WTC11 (cell line): ENCODE data around the gene GNAO1. TPM values are rescaled to one million over a fixed set of nuclear protein-coding genes. Genes with fewer than 3 reads are reported as not detected.
A peak's percentile ranks its signal among the peaks of the same experiment; 100 is the strongest.

ENCODE experiments used
- ATAC-seq: fragments of 200-7000 bp; cut with Tn5 transposase; 2 replicates; pipeline ENCODE4 v1.10.0; 2021; ENCODE audit warnings: mild to moderate bottlenecking, moderate library complexity
- CTCF ChIA-PET: fragments of 300-600 bp; sonication (Branson Sonifier 250); formaldehyde crosslinking; loops from one replicate; lab custom pipeline; 2021; ENCODE audit warnings: antibody characterized with exemption; lab: Charles Lee
- POLR2A ChIA-PET: fragments of 350-600 bp; sonication (Branson Sonifier 250); formaldehyde crosslinking; loops from one replicate; lab custom pipeline; 2021; ENCODE audit warnings: antibody characterized with exemption; lab: Charles Lee
- DNase-seq: peaks from one replicate; pipeline ENCODE4 v3.0.0; 2021; ENCODE audit warnings: low spot score
- H3K27ac Mint-ChIP-seq: 2 replicates; pipeline ENCODE4 v1.8.0; 2021; ENCODE audit warnings: mixed read lengths
- H3K27me3 Mint-ChIP-seq: 2 replicates; pipeline ENCODE4 v1.8.0; 2021; ENCODE audit warnings: low read depth, mild to moderate bottlenecking, moderate library complexity, mixed read lengths
- H3K36me3 Mint-ChIP-seq: 2 replicates; pipeline ENCODE4 v1.8.0; 2021; ENCODE audit warnings: mixed read lengths
- H3K4me1 Mint-ChIP-seq: 2 replicates; pipeline ENCODE4 v1.8.0; 2022; ENCODE audit warnings: mixed read lengths
- H3K4me3 Mint-ChIP-seq: 2 replicates; pipeline ENCODE4 v1.8.0; 2021; ENCODE audit warnings: mild to moderate bottlenecking, moderate library complexity, mixed read lengths
- H3K9me3 Mint-ChIP-seq: 2 replicates; pipeline ENCODE4 v1.8.0; 2021; ENCODE audit warnings: mixed read lengths
- ELF4 ChIP-seq: sonication (generic); formaldehyde crosslinking; IDR thresholded peaks from 2 replicates; pipeline ENCODE4 v1.8.1; 2022; ENCODE audit warnings: low read depth, mild to moderate bottlenecking, moderate library complexity, missing genetic modification reagents
- FOXP1 ChIP-seq: sonication (generic); formaldehyde crosslinking; IDR thresholded peaks from 2 replicates; pipeline ENCODE4 v1.8.0; 2022; ENCODE audit warnings: missing genetic modification reagents, mild to moderate bottlenecking, moderate library complexity, borderline replicate concordance
- HMGA2 ChIP-seq: fragments of 250-450 bp; sonication (Bioruptor Pico); IDR thresholded peaks from 2 replicates; pipeline ENCODE4 v1.4.0; 2021; ENCODE audit warnings: mild to moderate bottlenecking, moderate library complexity
- IRF2 ChIP-seq: sonication (generic); formaldehyde crosslinking; IDR thresholded peaks from 2 replicates; pipeline ENCODE4 v1.8.0; 2022; ENCODE audit warnings: low read depth, missing genetic modification reagents, borderline replicate concordance
- MYBL2 ChIP-seq: sonication (generic); formaldehyde crosslinking; IDR thresholded peaks from 2 replicates; pipeline ENCODE4 v1.8.1; 2023; ENCODE audit warnings: mild to moderate bottlenecking, moderate library complexity, missing genetic modification reagents
- NFATC4 ChIP-seq: fragments of 250-450 bp; sonication (Bioruptor Pico); IDR thresholded peaks from 2 replicates; pipeline ENCODE4 v1.9.0; 2021; ENCODE audit warnings: mild to moderate bottlenecking
- NFE2L1 ChIP-seq: sonication (generic); formaldehyde crosslinking; IDR thresholded peaks from 2 replicates; pipeline ENCODE4 v1.8.1; 2023; ENCODE audit warnings: missing genetic modification reagents
- NR2C2 ChIP-seq: sonication (generic); formaldehyde crosslinking; IDR thresholded peaks from 2 replicates; pipeline ENCODE4 v1.8.0; 2022; ENCODE audit warnings: mild to moderate bottlenecking, missing genetic modification reagents
- SOX15 ChIP-seq: fragments of 250-450 bp; sonication (Bioruptor Pico); IDR thresholded peaks from 2 replicates; pipeline ENCODE4 v1.9.0; 2021; ENCODE audit warnings: mild to moderate bottlenecking
- SP1 ChIP-seq: sonication (generic); formaldehyde crosslinking; conservative IDR thresholded peaks from 2 replicates; pipeline ENCODE4 v1.8.1; 2022; ENCODE audit warnings: missing genetic modification reagents
- ZNF121 ChIP-seq: sonication (generic); formaldehyde crosslinking; IDR thresholded peaks from 2 replicates; pipeline ENCODE4 v1.8.0; 2023; ENCODE audit warnings: missing genetic modification reagents
- ZNF396 ChIP-seq: fragments of 250-450 bp; sonication (Bioruptor Pico); IDR thresholded peaks from 2 replicates; pipeline ENCODE4 v1.8.0; 2021; ENCODE audit warnings: mild to moderate bottlenecking, moderate library complexity, borderline replicate concordance
- ZNF416 ChIP-seq: fragments of 250-450 bp; sonication (Bioruptor Pico); IDR thresholded peaks from 2 replicates; pipeline ENCODE4 v1.9.0; 2021; ENCODE audit warnings: mild to moderate bottlenecking, inconsistent platforms
- ZNF671 ChIP-seq: fragments of 250-450 bp; sonication (Bioruptor Pico); IDR thresholded peaks from 2 replicates; pipeline ENCODE4 v1.8.0; 2021; ENCODE audit warnings: mild to moderate bottlenecking
- total RNA-seq: library from RNA; stranded (reverse); gene quantifications from 3 replicates; pipeline ENCODE4 v1.2.3, GENCODE V29; 2021
- TF ChIP-seq, protein P1 (sequence below): sonication (generic); formaldehyde crosslinking; IDR thresholded peaks from 2 replicates; pipeline ENCODE4 v1.8.0; 2022; ENCODE audit warnings: missing genetic modification reagents
- TF ChIP-seq, protein P2 (sequence below): sonication (generic); formaldehyde crosslinking; IDR thresholded peaks from 2 replicates; pipeline ENCODE4 v1.8.0; 2022; ENCODE audit warnings: mild to moderate bottlenecking, missing genetic modification reagents
- TF ChIP-seq, protein P3 (sequence below): fragments of 250-450 bp; sonication (Bioruptor Pico); IDR thresholded peaks from 2 replicates; pipeline ENCODE4 v1.9.0; 2021; ENCODE audit warnings: mild to moderate bottlenecking
- TF ChIP-seq, protein P4 (sequence below): fragments of 250-450 bp; sonication (Bioruptor Pico); IDR thresholded peaks from 2 replicates; pipeline ENCODE4 v1.9.0; 2021; ENCODE audit warnings: mild to moderate bottlenecking, borderline replicate concordance
- TF ChIP-seq, protein P5 (sequence below): fragments of 250-450 bp; sonication (Bioruptor Pico); conservative IDR thresholded peaks from 2 replicates; pipeline ENCODE4 v1.9.0; 2021; ENCODE audit warnings: mild to moderate bottlenecking

GNAO1 gene
- total RNA-seq, 1 experiment from 2014 or later = 30.6 TPM

DNA sequence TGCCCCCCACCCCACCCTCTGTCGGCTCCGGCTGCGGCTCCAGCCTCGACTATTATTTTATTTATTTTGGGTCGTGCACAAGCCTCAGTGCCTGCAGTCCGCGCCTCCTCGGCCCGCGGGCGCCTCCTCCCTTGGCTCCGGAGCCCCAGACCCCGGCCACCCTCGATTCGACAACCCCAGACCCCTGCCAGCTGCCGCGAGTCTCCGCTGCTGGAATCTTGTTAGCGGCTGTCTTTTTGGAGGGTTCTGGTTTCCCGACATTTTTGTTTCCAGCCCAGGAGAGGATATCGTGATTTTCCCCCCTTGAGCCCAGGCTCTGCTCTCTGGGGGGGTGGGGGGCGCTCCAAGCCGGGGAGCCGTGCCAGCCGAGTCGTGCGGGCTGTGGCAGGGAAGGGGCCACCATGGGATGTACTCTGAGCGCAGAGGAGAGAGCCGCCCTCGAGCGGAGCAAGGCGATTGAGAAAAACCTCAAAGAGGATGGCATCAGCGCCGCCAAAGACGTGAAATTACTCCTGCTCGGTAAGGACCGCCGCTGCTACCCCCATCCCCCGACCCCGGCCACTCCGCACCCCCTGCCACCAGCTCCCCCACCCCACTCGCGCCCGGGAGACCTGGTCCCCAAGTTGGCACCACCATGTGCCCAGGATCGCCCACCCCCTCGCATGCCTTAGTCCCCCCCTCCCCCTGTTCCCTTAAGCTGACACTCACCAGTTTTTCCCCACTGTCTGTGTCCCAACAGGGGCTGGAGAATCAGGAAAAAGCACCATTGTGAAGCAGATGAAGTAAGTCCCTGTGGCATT lies 746 bp downstream of the GNAO1 start:
- no peaks in the 10 kb centered on the region for H3K9me3 Mint-ChIP-seq
- CTCF ChIA-PET = interaction anchor here (0.6 to 1.8 kb wide), 3 partner anchors 11 to 87 kb away, joined by 3 to 11 read pairs (median 6); no protein-coding TSS in a partner anchor
- H3K27ac Mint-ChIP-seq = no peak overlapping the region
- peaks cover 50% of the 10 kb centered on the region for H3K4me1 Mint-ChIP-seq
- DNase-seq (no peak), ATAC-seq (no peak)
- peak overlapping the region; percentile 76 for H3K4me3 Mint-ChIP-seq
- POLR2A ChIA-PET = interaction anchor here (1.2 kb wide), 1 partner anchor 105 kb away, joined by 3 read pairs; no protein-coding TSS in a partner anchor
- TF ChIP-seq SOX15 (CRISPR knock-in tag) = no peak
- TF ChIP-seq ZNF121 (CRISPR knock-in tag) = no peak
- TF ChIP-seq, protein P1, sequence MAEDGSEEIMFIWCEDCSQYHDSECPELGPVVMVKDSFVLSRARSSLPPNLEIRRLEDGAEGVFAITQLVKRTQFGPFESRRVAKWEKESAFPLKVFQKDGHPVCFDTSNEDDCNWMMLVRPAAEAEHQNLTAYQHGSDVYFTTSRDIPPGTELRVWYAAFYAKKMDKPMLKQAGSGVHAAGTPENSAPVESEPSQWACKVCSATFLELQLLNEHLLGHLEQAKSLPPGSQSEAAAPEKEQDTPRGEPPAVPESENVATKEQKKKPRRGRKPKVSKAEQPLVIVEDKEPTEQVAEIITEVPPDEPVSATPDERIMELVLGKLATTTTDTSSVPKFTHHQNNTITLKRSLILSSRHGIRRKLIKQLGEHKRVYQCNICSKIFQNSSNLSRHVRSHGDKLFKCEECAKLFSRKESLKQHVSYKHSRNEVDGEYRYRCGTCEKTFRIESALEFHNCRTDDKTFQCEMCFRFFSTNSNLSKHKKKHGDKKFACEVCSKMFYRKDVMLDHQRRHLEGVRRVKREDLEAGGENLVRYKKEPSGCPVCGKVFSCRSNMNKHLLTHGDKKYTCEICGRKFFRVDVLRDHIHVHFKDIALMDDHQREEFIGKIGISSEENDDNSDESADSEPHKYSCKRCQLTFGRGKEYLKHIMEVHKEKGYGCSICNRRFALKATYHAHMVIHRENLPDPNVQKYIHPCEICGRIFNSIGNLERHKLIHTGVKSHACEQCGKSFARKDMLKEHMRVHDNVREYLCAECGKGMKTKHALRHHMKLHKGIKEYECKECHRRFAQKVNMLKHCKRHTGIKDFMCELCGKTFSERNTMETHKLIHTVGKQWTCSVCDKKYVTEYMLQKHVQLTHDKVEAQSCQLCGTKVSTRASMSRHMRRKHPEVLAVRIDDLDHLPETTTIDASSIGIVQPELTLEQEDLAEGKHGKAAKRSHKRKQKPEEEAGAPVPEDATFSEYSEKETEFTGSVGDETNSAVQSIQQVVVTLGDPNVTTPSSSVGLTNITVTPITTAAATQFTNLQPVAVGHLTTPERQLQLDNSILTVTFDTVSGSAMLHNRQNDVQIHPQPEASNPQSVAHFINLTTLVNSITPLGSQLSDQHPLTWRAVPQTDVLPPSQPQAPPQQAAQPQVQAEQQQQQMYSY (CRISPR knock-in tag) = no peak
- no peak for TF ChIP-seq NR2C2 (CRISPR knock-in tag)
- TF ChIP-seq, protein P2, sequence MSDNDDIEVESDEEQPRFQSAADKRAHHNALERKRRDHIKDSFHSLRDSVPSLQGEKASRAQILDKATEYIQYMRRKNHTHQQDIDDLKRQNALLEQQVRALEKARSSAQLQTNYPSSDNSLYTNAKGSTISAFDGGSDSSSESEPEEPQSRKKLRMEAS (CRISPR knock-in tag) = no peak
- TF ChIP-seq HMGA2 (CRISPR knock-in tag) = no peak
- TF ChIP-seq SP1 = no peak
- no peak for TF ChIP-seq MYBL2 (CRISPR knock-in tag)
- TF ChIP-seq ZNF396 = no peak
- no peak for TF ChIP-seq NFE2L1 (CRISPR knock-in tag)
- TF ChIP-seq, protein P3, sequence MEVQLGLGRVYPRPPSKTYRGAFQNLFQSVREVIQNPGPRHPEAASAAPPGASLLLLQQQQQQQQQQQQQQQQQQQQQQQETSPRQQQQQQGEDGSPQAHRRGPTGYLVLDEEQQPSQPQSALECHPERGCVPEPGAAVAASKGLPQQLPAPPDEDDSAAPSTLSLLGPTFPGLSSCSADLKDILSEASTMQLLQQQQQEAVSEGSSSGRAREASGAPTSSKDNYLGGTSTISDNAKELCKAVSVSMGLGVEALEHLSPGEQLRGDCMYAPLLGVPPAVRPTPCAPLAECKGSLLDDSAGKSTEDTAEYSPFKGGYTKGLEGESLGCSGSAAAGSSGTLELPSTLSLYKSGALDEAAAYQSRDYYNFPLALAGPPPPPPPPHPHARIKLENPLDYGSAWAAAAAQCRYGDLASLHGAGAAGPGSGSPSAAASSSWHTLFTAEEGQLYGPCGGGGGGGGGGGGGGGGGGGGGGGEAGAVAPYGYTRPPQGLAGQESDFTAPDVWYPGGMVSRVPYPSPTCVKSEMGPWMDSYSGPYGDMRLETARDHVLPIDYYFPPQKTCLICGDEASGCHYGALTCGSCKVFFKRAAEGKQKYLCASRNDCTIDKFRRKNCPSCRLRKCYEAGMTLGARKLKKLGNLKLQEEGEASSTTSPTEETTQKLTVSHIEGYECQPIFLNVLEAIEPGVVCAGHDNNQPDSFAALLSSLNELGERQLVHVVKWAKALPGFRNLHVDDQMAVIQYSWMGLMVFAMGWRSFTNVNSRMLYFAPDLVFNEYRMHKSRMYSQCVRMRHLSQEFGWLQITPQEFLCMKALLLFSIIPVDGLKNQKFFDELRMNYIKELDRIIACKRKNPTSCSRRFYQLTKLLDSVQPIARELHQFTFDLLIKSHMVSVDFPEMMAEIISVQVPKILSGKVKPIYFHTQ (CRISPR knock-in tag) = no peak
- TF ChIP-seq, protein P4, sequence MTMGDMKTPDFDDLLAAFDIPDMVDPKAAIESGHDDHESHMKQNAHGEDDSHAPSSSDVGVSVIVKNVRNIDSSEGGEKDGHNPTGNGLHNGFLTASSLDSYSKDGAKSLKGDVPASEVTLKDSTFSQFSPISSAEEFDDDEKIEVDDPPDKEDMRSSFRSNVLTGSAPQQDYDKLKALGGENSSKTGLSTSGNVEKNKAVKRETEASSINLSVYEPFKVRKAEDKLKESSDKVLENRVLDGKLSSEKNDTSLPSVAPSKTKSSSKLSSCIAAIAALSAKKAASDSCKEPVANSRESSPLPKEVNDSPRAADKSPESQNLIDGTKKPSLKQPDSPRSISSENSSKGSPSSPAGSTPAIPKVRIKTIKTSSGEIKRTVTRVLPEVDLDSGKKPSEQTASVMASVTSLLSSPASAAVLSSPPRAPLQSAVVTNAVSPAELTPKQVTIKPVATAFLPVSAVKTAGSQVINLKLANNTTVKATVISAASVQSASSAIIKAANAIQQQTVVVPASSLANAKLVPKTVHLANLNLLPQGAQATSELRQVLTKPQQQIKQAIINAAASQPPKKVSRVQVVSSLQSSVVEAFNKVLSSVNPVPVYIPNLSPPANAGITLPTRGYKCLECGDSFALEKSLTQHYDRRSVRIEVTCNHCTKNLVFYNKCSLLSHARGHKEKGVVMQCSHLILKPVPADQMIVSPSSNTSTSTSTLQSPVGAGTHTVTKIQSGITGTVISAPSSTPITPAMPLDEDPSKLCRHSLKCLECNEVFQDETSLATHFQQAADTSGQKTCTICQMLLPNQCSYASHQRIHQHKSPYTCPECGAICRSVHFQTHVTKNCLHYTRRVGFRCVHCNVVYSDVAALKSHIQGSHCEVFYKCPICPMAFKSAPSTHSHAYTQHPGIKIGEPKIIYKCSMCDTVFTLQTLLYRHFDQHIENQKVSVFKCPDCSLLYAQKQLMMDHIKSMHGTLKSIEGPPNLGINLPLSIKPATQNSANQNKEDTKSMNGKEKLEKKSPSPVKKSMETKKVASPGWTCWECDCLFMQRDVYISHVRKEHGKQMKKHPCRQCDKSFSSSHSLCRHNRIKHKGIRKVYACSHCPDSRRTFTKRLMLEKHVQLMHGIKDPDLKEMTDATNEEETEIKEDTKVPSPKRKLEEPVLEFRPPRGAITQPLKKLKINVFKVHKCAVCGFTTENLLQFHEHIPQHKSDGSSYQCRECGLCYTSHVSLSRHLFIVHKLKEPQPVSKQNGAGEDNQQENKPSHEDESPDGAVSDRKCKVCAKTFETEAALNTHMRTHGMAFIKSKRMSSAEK = no peak
- TF ChIP-seq FOXP1 (CRISPR knock-in tag) = no peak
- TF ChIP-seq ZNF671 = no peak
- no peak for TF ChIP-seq NFATC4 (CRISPR knock-in tag)
- TF ChIP-seq, protein P5, sequence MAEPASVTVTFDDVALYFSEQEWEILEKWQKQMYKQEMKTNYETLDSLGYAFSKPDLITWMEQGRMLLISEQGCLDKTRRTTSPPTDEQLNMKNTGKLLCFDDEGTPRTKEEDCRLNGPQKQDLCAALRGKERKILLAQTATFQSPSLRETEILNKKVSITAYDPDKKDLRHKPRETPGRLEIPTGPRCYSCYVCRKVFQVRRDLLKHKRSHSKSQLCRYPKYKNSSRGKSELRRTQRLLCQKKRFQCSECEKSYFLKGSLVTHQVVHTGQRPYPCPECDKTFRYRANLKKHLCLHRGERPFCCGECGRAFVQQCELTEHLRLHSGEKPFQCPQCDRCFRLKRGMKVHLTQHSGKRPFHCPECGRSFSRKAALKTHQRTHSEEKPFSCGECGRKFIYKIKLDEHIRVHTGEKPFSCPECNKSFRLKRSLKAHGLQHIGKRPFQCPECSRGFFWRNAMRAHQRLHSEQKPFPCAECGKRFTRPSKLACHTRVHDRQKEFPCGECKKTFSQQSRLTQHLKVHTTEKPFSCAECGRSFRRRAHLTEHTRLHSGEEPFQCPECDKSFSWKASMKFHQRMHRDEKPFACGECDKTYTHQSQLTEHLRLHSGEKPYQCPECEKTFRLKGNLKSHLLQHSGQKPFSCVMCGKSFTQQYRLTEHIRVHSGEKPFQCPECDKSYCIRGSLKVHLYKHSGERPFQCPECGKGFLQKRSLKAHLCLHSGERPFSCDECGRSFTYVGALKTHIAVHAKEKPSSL (CRISPR knock-in tag) = no peak
- TF ChIP-seq ZNF416 = no peak
- TF ChIP-seq IRF2 (CRISPR knock-in tag) = no peak
- TF ChIP-seq ELF4 (CRISPR knock-in tag) = no peak
- H3K36me3 Mint-ChIP-seq = no peaks in the 10 kb centered on the region
- peaks cover 39% of the 10 kb centered on the region for H3K27me3 Mint-ChIP-seq
